OCI-LY3 (cell line): Measurements from ENCODE around the gene KLHL9.

Experiments
- EZH2phosphoT487 ChIP-seq: fragments of 200-600 bp; shearing (Covaris generic); IDR thresholded peaks from 2 replicates; pipeline ENCODE4 v1.6.1; 2018; ENCODE audit warnings: antibody characterized with exemption, mixed run types, low read depth
- TF ChIP-seq, protein P1 (sequence below): fragments of 200-600, 300-600 bp; sonication (generic); IDR thresholded peaks from 2 replicates; pipeline ENCODE4 v1.5.1; 2014; ENCODE audit warnings: antibody characterized with exemption, low read length, low read depth

DNA sequence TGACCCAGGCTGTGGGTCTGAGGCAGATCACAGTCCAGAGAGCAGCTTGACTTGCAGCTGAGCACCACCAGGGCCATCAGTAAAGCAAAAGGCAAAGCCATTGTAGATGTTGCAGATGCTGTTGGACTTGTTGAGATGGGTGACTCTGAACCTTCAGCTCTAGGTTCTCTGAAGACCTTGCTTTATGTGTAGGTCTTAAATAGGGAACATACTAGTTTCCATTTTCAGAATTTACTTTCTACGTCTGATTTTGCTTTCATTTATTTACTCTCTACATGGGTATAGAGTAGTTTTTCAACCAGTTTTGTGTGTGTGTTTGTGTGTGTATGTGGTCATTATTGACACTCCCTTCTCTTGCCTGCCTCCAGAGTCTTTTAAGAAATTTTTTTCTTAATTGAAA lies 15.6 kb upstream of the KLHL9 start, which contains the start of gene IFNA6:
- TF ChIP-seq, protein P1, sequence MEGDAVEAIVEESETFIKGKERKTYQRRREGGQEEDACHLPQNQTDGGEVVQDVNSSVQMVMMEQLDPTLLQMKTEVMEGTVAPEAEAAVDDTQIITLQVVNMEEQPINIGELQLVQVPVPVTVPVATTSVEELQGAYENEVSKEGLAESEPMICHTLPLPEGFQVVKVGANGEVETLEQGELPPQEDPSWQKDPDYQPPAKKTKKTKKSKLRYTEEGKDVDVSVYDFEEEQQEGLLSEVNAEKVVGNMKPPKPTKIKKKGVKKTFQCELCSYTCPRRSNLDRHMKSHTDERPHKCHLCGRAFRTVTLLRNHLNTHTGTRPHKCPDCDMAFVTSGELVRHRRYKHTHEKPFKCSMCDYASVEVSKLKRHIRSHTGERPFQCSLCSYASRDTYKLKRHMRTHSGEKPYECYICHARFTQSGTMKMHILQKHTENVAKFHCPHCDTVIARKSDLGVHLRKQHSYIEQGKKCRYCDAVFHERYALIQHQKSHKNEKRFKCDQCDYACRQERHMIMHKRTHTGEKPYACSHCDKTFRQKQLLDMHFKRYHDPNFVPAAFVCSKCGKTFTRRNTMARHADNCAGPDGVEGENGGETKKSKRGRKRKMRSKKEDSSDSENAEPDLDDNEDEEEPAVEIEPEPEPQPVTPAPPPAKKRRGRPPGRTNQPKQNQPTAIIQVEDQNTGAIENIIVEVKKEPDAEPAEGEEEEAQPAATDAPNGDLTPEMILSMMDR, result no peak
- no peak for TF ChIP-seq EZH2phosphoT487
